K562 (cell line): ENCODE results near the gene SPON2. TPM values are rescaled to one million over a fixed set of nuclear protein-coding genes. Genes with fewer than 3 reads are reported as not detected.

Experiments
- ATAC-seq: fragments of 200-7000 bp; cut with Tn5 transposase; 3 replicates; pipeline ENCODE4 v1.9.1; 2020; ENCODE audit warnings: moderate library complexity
- BruUV-seq: library from RNA; stranded (reverse); fragments of 400-500 nt; replicated peaks from 2 replicates; lab custom pipeline; 2021; lab: Mats Ljungman, UMichigan
- CTCF ChIA-PET: fragments of 300-600 bp; formaldehyde crosslinking; extraction: SDS; loops from one replicate; lab custom pipeline; 2021; ENCODE audit warnings: low intra/inter-chr PET ratio; lab: Yijun Ruan, JAX
- POLR2A ChIA-PET: fragments of 300-600, 350-650 bp; sonication (Branson Sonifier 250); formaldehyde crosslinking; extraction: SDS; loops from one replicate; lab custom pipeline; 2021; ENCODE audit warnings: antibody characterized with exemption, inconsistent platforms; lab: Yijun Ruan, JAX
- DNase-seq, 4 experiments: peaks; one replicate each; pipeline versions ENCODE4 v3.0.0 to v3.0.0-alpha.2; 2011 to 2018; ENCODE audit warnings: low spot score in 3 of 4, mixed read lengths in 3 of 4; ENCODE audit errors: extremely low read depth in 1 of 4
- FAIRE-seq: peaks from 2 replicates; lab custom pipeline; 2011; peaks lifted over from hg19 to GRCh38; lab: Jason Lieb, UNC
- H2AFZ ChIP-seq: 2 replicates; pipeline ENCODE4 v1.6.0; 2011; ENCODE audit warnings: low read depth, low read length, control low read depth, inconsistent platforms
- H3K27ac ChIP-seq: fragments of 200-600 bp; 3 replicates; pipeline ENCODE4 v1.8.0; 2011; ENCODE audit warnings: low read depth, mild to moderate bottlenecking, control low read depth, inconsistent platforms, low read length, moderate library complexity, mixed read lengths; ENCODE audit errors: extremely low read depth
- H3K27me3 ChIP-seq, 2 experiments: fragments of 300-600 bp in 1 of 2; 2 replicates in 1 of 2; 3 replicates in 1 of 2; pipeline versions ENCODE4 v1.6.0 to v1.8.0; 2011; ENCODE audit warnings: inconsistent platforms in 2 of 2, low read length in 2 of 2, mild to moderate bottlenecking in 1 of 2, mixed read lengths in 1 of 2, moderate library complexity in 1 of 2; ENCODE audit not compliant: control insufficient read depth in 2 of 2, insufficient read depth in 2 of 2
- H3K36me3 ChIP-seq: fragments of 300-600 bp; 3 replicates; pipeline ENCODE4 v1.8.0; 2011; ENCODE audit warnings: mild to moderate bottlenecking, low read length, inconsistent platforms; ENCODE audit not compliant: control insufficient read depth, insufficient read depth
- H3K4me1 ChIP-seq, 2 experiments: fragments of 200-600 bp in 1 of 2; replicated peaks in 1 of 2; 2 replicates in 1 of 2; 3 replicates in 1 of 2; pipeline versions ENCODE4 v1.5.1 to v1.8.0; 2011; ENCODE audit warnings: inconsistent platforms in 2 of 2, low read length in 2 of 2, mild to moderate bottlenecking in 1 of 2, mixed read lengths in 1 of 2, moderate library complexity in 1 of 2; ENCODE audit not compliant: control insufficient read depth in 2 of 2, insufficient read depth in 2 of 2
- H3K4me2 ChIP-seq: 2 replicates; pipeline ENCODE4 v1.6.1; 2011; ENCODE audit warnings: low read length, control low read depth, inconsistent platforms, mixed read lengths; ENCODE audit not compliant: insufficient read depth
- H3K4me3 ChIP-seq: fragments of 200-600 bp; sonication (generic), shearing (Covaris generic); 2 replicates; pipeline ENCODE4 v1.5.1; 2016; ENCODE audit warnings: control low read depth, inconsistent platforms
- H3K79me2 ChIP-seq: fragments of 200-600 bp; 3 replicates; pipeline ENCODE4 v1.8.0; 2011; ENCODE audit warnings: low read length, inconsistent platforms; ENCODE audit not compliant: control insufficient read depth, insufficient read depth
- H3K9ac ChIP-seq, 2 experiments: 2 replicates each; pipeline versions ENCODE4 v1.6.0 to v1.6.1; 2011; ENCODE audit warnings: low read depth in 2 of 2, low read length in 2 of 2, control low read depth in 1 of 2, inconsistent platforms in 1 of 2, mild to moderate bottlenecking in 1 of 2, mixed read lengths in 1 of 2; ENCODE audit not compliant: insufficient read depth in 1 of 2
- H3K9me1 ChIP-seq: one replicate; pipeline ENCODE4 v1.6.0; 2011; ENCODE audit warnings: inconsistent platforms, mild to moderate bottlenecking, low read length, moderate library complexity; ENCODE audit not compliant: control insufficient read depth, insufficient read depth
- H3K9me3 ChIP-seq: replicated peaks from 2 replicates; pipeline ENCODE4 v1.5.1; 2011; ENCODE audit warnings: low read depth, low read length, inconsistent platforms; ENCODE audit not compliant: control insufficient read depth, insufficient read depth
- H4K20me1 ChIP-seq: replicated peaks from 2 replicates; pipeline ENCODE4 v1.6.1; 2011; ENCODE audit warnings: low read length, inconsistent platforms, mixed read lengths; ENCODE audit not compliant: control insufficient read depth, insufficient read depth
- ETS2 ChIP-seq: IDR thresholded peaks from 2 replicates; pipeline ENCODE4 v1.6.1; 2016; ENCODE audit warnings: borderline replicate concordance, missing genetic modification characterization, mild to moderate bottlenecking, moderate library complexity, missing compliant biosample characterization; ENCODE audit not compliant: poor library complexity, severe bottlenecking
- FOXA1 ChIP-seq: fragments of 450-650 bp; IDR thresholded peaks from 2 replicates; pipeline ENCODE4 v1.6.1; 2016; ENCODE audit warnings: mild to moderate bottlenecking, borderline replicate concordance
- FOXK2 ChIP-seq, 2 experiments: fragments of 450-650 bp; IDR thresholded peaks in 1 of 2; conservative IDR thresholded peaks in 1 of 2; 2 replicates each; pipeline ENCODE4 v1.6.1; 2016; ENCODE audit warnings: low read depth in 2 of 2, mild to moderate bottlenecking in 1 of 2
- LCOR ChIP-seq: sonication (generic); formaldehyde crosslinking; IDR thresholded peaks from 2 replicates; pipeline ENCODE4 v1.8.0; 2022; ENCODE audit warnings: mild to moderate bottlenecking, missing genetic modification reagents
- POLR2G ChIP-seq: fragments of 200-400 bp; formaldehyde crosslinking; IDR thresholded peaks from 2 replicates; pipeline ENCODE4 v1.6.1; 2017; ENCODE audit warnings: low read depth, mild to moderate bottlenecking, antibody characterized with exemption, low read length, moderate library complexity
- TARDBP ChIP-seq: fragments of 450-650 bp; IDR thresholded peaks from 2 replicates; pipeline ENCODE4 v1.6.1; 2016
- TOE1 ChIP-seq, 2 experiments: fragments of 450-650 bp in 1 of 2; sonication (generic) in 1 of 2; formaldehyde crosslinking in 1 of 2; IDR thresholded peaks; 2 replicates each; pipeline versions ENCODE4 v1.7.1 to v1.8.0; 2016 to 2022; ENCODE audit warnings: borderline replicate concordance in 2 of 2, mild to moderate bottlenecking in 2 of 2, antibody characterized with exemption in 1 of 2, inconsistent platforms in 1 of 2, low read depth in 1 of 2, missing genetic modification reagents in 1 of 2, moderate library complexity in 1 of 2
- USF1 ChIP-seq: sonication (generic); formaldehyde crosslinking; IDR thresholded peaks from 2 replicates; pipeline ENCODE4 v1.9.0; 2022; ENCODE audit warnings: mild to moderate bottlenecking, missing genetic modification reagents
- ZFX ChIP-seq: sonication (generic); formaldehyde crosslinking; IDR thresholded peaks from 2 replicates; pipeline ENCODE4 v1.8.0; 2022; ENCODE audit warnings: mild to moderate bottlenecking, missing genetic modification reagents, moderate library complexity
- ZNF347 ChIP-seq: fragments of 450-650 bp; formaldehyde crosslinking; IDR thresholded peaks from 2 replicates; pipeline ENCODE4 v1.4.0; 2020; ENCODE audit warnings: low read depth, mild to moderate bottlenecking, moderate library complexity
- ZNF583 ChIP-seq: fragments of 250-450 bp; sonication (Bioruptor Pico); IDR thresholded peaks from 2 replicates; pipeline ENCODE4 v1.4.0; 2020
- WGBS: fragments of 100-300 bp; shearing (Covaris generic); methylation state at CpG from one replicate; pipeline ENCODE4 v1.1.6; 2016; ENCODE audit warnings: low coverage, mixed read lengths; ENCODE audit not compliant: insufficient coverage; ENCODE audit errors: missing lambda C conversion rate; 5-methylcytosine and 5-hydroxymethylcytosine counted together
- in situ Hi-C: fragments of 300-500 bp; cut with MboI; formaldehyde crosslinking; loops from 4 replicates; pipeline ENCODE4 v1.15.0; 2018; ENCODE audit warnings: inconsistent platforms, mixed read lengths
- intact Hi-C: fragments of 100-400 bp; cut with micrococcal nuclease; formaldehyde crosslinking; loops from 2 replicates; pipeline ENCODE4 v1.14.2; 2022
- polyA plus RNA-seq, 8 experiments: library from polyadenylated mRNA; depleted of rRNA in 4 of 8; stranded (reverse) in 5 of 8; unstranded in 3 of 8; fragments of >200 nt; fragmentation: Nextera tagmentation in 2 of 8; fragmentation: Illumina TruSeq in 1 of 8; extraction: Ambion mirVana in 2 of 8; extraction: Trizol in 1 of 8; gene quantifications; 2 replicates each; pipeline versions ENCODE4 v1.2.1 to v1.2.3, GENCODE V29; 2011 to 2014; ENCODE audit warnings: inconsistent platforms in 1 of 8, missing spikeins in 1 of 8
- total RNA-seq, 7 experiments: library from RNA; depleted of rRNA in 6 of 7; stranded (reverse); fragments of >200 nt in 6 of 7; fragmentation: Illumina TruSeq in 2 of 7; extraction: Trizol in 2 of 7; gene quantifications; 2 replicates each; pipeline versions ENCODE4 v1.2.1 to v1.2.3, GENCODE V29; 2011 to 2021; ENCODE audit warnings: low replicate concordance in 1 of 7
- TF ChIP-seq, protein P1 (sequence below): sonication (generic); formaldehyde crosslinking; IDR thresholded peaks from 2 replicates; pipeline ENCODE4 v1.8.0; 2022; ENCODE audit warnings: missing genetic modification reagents, mild to moderate bottlenecking, moderate library complexity, borderline replicate concordance

Gene SPON2
- total and polyA plus RNA-seq, 9 of the 15 experiments (the other 6 are each of a cell fraction or from before 2014, with no cell fraction given), result 0.21 to 2.2 (median 0.83) TPM

GRCh38 chr4:1209821-1210220 is 37.4 kb upstream of the SPON2 start:
- Histone ChIP-seq H3K4me3 (no peak overlapping the region), H3K36me3 (peaks cover 33% of the 10 kb centered on the region; the same call in 1 of the 3 replicates), H3K4me2 (no peak overlapping the region), H3K9me1 (no peaks in the 10 kb centered on the region), H3K9ac (peak overlapping the region in 1 of 2 experiments; percentile 52; a peak in 1 of 4 replicates), H3K9me3 (no peaks in the 10 kb centered on the region), H4K20me1 (no peaks in the 10 kb centered on the region; the same call in 1 of the 2 replicates), H3K27me3 (no peaks in the 10 kb centered on the region), H3K27ac (no peak overlapping the region), H3K4me1 (peaks cover 0 to 71% of the 10 kb centered on the region in 2 experiments; a peak in 2 of 5 replicates), H2AFZ (no peak overlapping the region), H3K79me2 (no peaks in the 10 kb centered on the region)
- WGBS, result 80% methylated on average over 6 of the region's 11 CpGs
- POLR2A ChIA-PET, result interaction anchor here (0.8 to 1.3 kb wide), 2 partner anchors 9 kb away, joined by 3 to 6 read pairs; no protein-coding TSS in a partner anchor
- FAIRE-seq, result no peak
- intact Hi-C loops, result no loop called here
- CTCF ChIA-PET, result no interaction called here
- no TSS peak for BruUV-seq
- peak; percentile 44 for ATAC-seq
- no peak for TF ChIP-seq ZNF347 (CRISPR knock-in tag)
- TF ChIP-seq FOXA1, result no peak
- no peak for TF ChIP-seq ZFX (CRISPR knock-in tag)
- TF ChIP-seq LCOR, result no peak
- no peak for TF ChIP-seq FOXK2 (conservative IDR thresholded peaks at IDR 0.05 in 1 of 2, IDR thresholded peaks at IDR 0.05 in 1 of 2; ENCODE audit: low read depth in 2 of 2)
- peak; percentile 61 for TF ChIP-seq POLR2G
- TF ChIP-seq USF1 (CRISPR knock-in tag), result no peak
- TF ChIP-seq ZNF583 (CRISPR knock-in tag), result no peak
- TF ChIP-seq TARDBP, result no peak
- TF ChIP-seq ETS2 (tag), result no peak
- TF ChIP-seq, protein P1, sequence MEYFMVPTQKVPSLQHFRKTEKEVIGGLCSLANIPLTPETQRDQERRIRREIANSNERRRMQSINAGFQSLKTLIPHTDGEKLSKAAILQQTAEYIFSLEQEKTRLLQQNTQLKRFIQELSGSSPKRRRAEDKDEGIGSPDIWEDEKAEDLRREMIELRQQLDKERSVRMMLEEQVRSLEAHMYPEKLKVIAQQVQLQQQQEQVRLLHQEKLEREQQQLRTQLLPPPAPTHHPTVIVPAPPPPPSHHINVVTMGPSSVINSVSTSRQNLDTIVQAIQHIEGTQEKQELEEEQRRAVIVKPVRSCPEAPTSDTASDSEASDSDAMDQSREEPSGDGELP (CRISPR knock-in tag), result peak; percentile 44; the same call in 1 of the 2 replicates
- no peak for TF ChIP-seq TOE1 (IDR thresholded peaks at IDR 0.05; ENCODE audit: borderline replicate concordance)
- TF ChIP-seq TOE1 (CRISPR knock-in tag; IDR thresholded peaks at IDR 0.05; ENCODE audit: borderline replicate concordance, low read depth), result no peak
- peak in 2 of 4 experiments; percentile 44 to 55 for DNase-seq
- in situ Hi-C loops, result no loop called here
